Coronary artery (tissue), 2 donors: Measurements from ENCODE around the gene SYCE3.

Source experiments
- DNase-seq: peaks from one replicate; pipeline ENCODE4 v3.0.0-alpha.2; 2017; ENCODE audit warnings: low spot score
- H3K27ac ChIP-seq, 2 donors: fragments of 200-600 bp; sonication (generic); one replicate each; pipeline ENCODE4 v1.5.1; 2016 to 2019
- H3K4me3 ChIP-seq: fragments of 200-600 bp; sonication (generic); 2 replicates; pipeline ENCODE4 v1.5.1; 2016; ENCODE audit warnings: mild to moderate bottlenecking, moderate library complexity
- CTCF ChIP-seq: fragments of 200-600 bp; sonication (generic); IDR thresholded peaks from one replicate; pipeline ENCODE4 v1.5.1; 2019; ENCODE audit warnings: antibody characterized with exemption

Gene SYCE3

GRCh38 chr22:50506611-50507420 lies 55.9 kb downstream of the SYCE3 start:
- TF ChIP-seq CTCF: no peak
- Histone ChIP-seq H3K4me3 (peak overlapping the region; percentile 98), H3K27ac (peak overlapping the region; percentile 73 to 94)
- peak; percentile 79 for DNase-seq

DNA sequence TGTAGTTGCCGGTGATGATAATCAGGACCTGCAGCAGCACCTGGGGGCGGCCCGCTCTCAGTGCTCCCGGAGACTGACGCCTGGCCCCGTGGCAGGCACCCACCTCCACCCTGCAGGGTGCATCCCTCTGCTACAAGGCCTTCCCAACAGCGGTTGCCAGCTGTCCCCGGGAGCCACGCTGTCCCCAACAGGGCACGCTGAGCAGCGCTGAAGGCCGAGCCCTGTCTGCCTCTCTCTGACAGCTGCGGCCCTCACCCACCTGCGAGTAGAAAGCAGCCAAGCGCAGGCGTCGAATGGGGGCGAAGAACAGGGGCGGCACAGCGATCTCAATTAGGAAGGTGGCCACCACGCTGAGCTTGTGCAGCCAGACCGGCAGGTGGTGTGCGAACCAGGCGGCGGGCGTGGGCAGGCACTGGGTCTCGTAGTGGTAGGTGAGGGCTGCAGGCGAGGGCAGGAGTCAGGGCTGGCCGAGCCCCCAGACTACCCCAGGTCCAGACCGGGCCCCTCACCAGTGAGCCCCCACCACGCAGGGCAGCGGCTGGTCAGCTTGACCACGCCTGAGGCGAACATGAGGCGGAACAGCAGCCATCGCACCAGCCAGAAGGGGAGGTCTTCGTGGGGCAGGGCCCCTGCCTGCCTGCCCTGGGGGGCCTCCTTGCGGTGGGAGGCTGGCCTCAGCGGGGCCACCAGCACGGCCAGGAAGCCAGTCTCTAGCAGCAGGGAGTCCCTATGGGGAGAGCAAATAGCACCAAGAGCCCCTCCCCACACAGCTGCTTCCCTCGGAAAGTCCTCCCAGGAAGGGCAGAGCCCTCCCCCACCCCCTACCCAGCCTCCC lies 56.7 kb downstream of the SYCE3 start:
- TF ChIP-seq CTCF: no peak
- Histone ChIP-seq H3K4me3 (peak overlapping the region; percentile 98), H3K27ac (no peak overlapping the region)
- DNase-seq: peak; percentile 70

DNA sequence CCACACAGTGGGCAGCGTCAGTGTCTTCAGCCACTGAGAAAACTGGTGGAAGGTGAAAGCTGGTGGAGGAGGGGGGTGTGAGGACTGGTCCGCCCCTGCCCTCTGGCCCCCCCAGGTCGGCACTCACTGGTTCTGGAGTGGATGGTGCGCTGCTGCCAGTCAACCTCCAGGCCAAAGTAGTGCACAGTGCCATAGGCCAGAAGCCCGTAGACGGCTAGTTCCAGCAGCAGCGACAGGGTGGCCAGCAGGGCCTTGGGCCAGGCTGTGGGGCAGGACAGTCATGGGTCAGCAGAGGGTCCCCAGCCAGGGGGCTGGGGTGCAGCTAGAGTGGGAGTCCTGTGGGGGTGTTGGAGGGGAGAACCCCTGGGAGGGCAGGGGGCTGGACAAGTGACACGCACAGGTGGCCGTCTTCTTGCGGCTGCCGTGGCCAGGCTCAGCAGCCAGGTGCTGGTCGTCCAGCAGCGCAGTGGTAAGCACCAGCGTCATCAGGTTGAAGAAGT lies 57.4 kb downstream of the SYCE3 start:
- Histone ChIP-seq H3K27ac (no peak overlapping the region), H3K4me3 (no peak overlapping the region)
- TF ChIP-seq CTCF: no peak
- no peak for DNase-seq

DNA sequence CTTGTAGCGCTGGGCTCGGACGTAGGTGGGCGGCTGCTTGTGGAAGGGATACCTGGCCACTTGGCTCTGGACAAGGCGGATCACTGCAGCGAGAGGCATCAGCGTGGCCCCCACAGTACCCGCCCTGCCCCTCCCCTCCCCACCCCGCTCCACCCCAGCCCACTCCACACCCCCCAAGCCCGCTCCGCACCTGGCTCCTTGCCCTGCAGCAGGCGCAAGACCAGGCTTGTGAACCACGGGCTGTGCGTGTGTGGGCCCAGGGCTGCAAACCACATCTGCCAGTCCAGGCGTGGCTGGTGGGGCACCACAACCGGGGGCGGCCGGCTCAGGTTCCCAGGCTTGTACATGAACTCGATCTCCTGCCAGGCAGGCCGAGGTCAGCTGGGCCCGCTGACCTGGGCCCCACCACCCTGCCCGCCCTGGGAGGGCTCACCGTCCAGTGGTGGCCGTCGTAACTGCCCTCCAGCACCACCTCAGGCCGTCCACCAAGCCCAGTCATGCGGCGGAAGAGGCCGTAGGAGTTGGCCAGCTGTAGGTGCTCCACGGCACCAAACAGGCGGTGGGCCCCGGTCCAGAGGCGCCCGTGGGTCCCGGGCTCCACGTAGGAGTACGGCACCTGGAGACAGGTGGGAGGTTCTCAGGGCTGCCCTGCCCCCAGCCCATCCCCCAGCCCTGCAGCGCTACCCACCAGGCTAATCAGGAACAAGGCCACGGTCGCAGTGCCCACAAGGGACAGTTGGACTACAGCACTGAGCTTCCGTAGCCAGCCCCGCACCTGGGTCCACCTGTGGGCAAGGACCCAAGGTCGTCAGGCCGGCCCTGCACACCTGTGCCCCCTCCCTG lies 58.1 kb downstream of the SYCE3 start:
- Histone ChIP-seq H3K27ac (no peak overlapping the region), H3K4me3 (no peak overlapping the region)
- DNase-seq: no peak
- no peak for TF ChIP-seq CTCF

- Histone ChIP-seq H3K27ac (no peak overlapping the region), H3K4me3 (no peak overlapping the region)
- no peak for DNase-seq
- TF ChIP-seq CTCF: no peak
Measured at GRCh38 chr22:50503475-50504145, 59.1 kb downstream of the SYCE3 start.
